ENCODE measurements around the gene CACNA2D1.

CACNA2D1 gene

DNA sequence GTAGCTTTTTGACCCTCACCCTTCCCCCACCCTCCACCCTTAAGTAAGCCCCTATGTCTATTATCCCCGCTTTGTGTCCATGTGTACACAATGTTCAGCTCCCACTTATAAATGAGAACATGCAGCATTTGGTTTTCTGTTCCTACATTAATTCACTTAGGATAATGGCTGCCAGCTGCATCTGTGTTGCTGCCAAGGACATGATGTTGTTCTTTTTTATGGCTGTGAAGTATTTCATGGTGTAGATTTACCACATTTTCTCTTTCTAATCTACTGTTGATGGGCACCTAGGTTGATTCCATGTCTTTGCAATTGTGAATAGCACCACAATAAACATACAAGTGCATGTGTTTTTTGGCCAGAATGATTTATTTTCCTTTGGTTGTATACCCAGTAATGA lies 232.2 kb downstream of the CACNA2D1 start:
- no peak for DNase-seq

DNA sequence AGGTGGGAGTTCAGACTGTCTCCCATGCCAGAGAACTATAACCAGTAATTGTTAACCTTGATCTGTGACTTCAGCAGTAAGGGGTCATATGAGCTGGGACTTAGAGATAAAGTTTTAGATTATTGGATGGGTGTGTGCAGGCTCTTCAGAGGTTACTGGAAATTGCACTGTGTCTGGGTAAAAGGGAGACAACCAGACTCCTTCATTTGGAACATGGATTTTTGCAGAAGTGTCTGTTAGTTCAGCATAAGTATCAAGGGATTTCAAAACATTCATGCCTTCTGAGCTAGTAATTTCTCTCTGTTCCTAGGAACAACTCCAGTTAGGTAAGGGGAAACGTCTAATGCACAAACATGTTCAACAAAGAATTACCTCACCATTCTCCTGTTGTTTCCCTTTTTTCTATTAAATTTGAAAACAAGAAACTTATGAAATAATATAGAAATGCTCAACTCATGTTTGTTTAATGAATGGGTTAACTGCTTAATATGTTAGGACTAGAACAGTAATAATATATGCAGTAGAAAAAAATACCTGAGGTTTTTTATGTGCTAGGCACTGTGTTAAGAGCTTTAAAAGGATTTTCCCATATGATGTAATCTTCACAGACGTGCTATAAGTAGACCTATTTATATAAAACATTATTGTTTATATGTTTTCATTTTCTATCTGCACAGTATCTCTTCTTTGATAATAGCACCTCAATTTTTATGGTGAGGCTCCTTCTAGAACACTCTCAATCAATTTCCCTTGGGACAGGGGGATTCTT lies 233.0 kb downstream of the CACNA2D1 start:
- no peak for DNase-seq

DNA sequence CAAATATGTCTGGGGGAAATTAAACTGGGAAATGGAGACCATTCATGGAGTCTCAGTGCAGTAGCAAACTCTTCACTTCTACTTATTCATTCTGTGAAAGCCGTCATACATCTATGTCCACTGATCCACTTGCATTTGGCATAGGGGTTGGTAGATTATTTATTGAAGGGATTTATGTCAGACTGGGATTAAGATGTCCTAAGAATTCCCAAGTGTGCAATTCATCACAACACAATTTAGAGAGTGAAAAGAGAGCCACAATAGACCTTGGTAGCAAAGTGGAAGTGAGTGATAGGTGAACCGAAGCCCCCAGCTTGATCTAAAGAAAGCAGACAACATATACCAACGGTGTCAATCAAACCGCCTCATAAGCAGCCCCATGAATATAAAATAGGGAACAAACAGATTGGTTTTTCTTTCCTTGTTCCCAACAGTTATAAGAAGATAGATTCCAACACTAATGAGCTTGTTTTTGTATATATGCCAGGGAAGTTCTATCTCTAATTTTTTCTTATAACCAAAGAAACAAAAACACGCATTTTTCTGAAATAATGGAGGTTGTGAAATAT lies 234.3 kb downstream of the CACNA2D1 start:
- DNase-seq, result no peak

DNA sequence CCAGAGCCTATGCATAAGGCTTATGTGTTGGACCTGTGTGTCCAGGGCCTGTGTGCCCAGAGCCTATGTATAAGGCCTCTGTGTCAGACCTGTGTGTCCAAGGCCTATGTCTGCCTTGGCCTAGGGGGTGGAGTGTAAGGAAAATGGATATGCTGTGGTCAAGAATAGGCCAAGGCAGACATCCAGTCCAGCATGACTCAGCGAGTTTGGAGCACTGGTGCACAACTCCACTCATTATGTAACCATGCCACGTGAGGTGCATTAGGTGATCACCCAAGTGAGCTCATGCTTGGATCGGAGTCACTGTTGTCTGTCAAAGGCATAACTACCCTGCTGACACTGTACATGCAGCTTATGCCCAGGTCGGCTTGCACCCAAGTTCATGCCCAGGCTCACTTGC lies 238.9 kb downstream of the CACNA2D1 start:
- peak; percentile 15 for DNase-seq

DNA sequence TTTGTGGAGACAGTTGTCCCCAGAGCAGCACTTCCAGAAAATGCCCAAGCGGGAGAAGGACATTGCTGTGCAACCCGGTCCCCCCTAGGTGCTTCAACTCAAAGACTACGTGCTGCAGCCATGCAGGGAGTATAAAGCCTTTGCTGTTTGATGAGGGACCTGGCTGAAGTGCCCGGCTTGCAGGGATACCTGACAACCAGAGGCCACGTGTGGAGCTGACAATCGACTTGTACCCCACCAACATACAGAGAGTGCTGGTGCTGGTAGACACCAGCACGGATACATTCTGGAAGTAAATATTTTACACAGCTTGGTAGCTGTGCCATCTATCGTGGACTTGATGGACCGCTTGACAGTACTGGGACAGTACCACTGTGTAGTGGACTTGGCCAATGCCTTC lies 240.6 kb downstream of the CACNA2D1 start:
- no peak for DNase-seq

DNA sequence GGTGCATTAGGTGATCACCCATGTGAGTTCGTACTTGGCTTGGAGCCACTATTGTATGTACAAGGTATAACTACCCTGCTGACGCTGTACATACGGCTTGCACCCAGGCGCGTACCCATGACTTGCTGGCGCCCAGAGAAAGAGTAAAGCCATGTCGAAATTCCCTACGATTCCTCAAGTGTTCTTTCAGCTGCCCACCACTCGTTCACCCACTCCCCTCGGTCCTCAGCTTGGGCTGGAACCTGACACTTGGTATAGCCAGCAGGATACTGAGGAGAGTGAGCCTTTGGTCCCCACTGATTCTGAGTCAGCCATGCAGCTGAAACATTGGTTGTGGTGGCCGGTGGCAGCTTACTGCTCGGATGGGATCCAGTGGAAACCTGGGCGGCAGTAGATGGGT lies 241.5 kb downstream of the CACNA2D1 start:
- DNase-seq, result no peak

DNA sequence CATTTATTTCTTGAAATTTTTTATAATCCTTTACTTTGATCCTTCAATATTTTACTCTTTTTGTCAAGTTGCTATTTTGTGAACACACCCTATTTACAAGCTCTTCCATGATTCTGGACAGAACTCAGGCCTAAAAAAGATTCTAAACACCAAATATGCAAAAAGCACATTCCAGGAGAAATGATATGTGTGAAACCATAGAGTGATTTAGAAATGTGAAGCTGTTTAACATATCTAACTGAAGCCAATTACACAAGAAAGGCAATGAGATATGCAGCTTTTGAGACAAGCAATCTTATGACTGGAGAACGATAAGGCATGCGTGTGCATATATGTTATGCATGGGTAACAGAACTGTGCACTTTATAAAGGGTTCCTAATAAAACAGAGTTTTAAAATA lies 243.0 kb downstream of the CACNA2D1 start:
- DNase-seq, result no peak

DNA sequence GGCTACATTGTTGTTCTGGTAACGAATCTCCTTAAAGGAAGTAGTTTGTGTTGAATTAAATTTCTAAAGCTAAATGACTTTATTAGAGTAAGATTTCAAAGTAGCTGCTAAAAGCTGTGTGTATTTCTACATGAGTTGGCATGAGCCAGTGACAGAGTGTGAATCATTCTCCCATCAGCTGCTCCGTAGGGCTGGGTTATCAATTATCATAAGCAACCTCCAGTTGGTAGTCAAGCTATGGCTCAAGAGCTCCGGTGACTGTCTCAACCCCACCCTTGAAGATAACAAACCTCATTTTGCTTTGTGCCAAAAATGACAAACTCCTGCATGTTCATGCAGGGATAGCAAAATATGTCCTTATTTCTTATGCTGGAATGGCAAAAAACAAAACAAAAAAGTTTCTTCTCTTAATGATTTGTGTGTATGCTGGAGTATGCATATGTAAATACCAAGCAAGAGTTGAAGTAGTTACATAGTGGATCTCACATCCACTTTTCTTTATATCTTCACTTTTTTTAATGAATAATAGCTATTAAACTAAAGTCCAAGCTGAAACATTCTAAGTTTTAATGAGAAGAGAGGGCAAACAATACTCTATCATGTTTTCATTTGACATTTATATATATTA lies 249.4 kb downstream of the CACNA2D1 start:
- DNase-seq, result no peak

DNA sequence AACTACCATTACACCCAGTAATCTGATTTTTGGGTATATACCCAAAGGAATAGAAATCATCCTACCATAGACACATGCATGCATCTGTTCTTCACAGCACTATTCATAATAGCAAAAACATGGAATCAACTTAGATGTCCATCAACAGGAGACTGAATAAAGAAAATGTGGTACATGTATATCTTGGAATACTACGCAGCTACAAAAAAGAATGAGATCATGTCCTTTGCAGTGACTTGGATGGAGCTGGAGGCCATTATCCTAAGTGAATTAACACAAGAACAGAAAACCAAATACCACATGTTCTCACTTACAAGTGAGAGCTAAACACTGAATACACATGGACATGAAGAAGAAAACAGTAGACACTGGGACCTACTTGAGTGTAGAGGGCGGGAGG lies 254.9 kb downstream of the CACNA2D1 start:
- DNase-seq, result no peak

DNA sequence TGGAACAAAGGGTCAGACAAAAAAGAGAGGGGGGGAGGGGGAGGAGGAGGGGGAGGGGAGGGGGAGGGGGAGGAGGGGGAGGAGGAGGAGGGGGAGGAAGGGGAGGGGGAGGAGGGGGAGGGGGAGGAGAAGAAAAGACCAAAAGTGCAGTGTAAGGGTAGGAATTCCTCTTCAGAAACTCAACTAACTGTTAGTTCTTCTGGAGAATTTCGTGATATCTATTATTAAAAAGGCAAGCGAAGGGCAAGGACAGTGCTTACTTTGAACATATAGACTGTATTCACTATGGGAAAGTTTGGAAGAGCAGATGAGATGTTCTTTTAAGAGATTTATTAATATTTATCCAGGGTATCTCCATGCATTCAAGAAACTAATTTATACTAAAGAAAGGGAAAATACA lies 258.1 kb downstream of the CACNA2D1 start:
- no peak for DNase-seq

DNA sequence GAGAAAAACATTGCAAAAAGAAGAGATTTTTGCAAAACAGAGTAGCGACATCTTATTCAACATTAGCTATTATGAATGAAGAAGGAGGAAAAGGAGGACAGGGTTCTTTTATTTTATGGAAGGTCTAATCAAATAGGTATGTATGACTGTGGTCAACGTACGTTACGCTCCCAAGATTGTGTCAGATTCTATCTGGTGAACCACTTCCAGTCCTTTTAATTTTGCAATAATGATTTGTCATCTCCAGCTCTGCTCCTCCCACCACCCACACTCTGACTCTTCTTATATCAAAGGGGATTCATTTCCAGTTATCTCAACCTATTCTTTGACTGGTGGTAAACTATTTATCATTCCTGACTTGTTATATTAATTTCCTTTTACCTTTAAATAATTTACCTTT lies 259.9 kb downstream of the CACNA2D1 start:
- DNase-seq, result peak; percentile 29

DNA sequence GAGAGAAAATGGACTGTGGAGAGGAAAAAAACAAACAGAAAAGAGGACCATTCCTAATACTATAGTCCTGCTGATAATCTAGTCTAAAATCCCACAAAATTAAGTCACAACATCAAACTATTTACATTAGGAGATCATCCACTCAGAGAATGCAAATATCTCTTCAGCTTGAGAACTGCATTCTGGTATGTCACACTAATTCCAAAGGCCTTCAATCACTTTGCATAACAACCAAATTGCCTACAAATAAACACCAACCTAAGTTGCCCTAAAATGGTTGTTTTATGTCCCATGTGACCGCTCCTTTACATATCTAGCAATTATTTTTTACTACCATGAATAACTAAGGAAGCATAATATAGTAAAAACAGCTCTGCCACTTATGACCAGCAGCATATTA lies 264.3 kb downstream of the CACNA2D1 start:
- DNase-seq, result no peak

DNA sequence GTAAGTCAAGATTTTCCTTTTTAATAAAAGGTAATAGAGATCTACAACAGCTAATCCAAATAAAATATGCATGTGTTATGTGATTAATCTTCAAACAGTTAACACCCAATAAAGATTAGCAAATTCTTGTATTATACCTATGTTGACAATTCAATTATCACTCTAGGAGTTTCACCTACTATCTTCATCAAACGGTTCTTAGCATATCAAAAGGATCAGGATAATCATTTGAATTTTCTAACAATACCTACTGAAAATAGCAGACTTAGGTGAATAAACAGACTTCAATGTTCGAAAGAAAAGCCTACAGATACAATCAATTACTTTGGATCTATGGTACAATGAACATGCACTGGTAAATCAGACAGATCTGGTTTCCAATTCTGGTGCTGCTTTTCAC lies 268.3 kb downstream of the CACNA2D1 start:
- DNase-seq, result no peak

DNA sequence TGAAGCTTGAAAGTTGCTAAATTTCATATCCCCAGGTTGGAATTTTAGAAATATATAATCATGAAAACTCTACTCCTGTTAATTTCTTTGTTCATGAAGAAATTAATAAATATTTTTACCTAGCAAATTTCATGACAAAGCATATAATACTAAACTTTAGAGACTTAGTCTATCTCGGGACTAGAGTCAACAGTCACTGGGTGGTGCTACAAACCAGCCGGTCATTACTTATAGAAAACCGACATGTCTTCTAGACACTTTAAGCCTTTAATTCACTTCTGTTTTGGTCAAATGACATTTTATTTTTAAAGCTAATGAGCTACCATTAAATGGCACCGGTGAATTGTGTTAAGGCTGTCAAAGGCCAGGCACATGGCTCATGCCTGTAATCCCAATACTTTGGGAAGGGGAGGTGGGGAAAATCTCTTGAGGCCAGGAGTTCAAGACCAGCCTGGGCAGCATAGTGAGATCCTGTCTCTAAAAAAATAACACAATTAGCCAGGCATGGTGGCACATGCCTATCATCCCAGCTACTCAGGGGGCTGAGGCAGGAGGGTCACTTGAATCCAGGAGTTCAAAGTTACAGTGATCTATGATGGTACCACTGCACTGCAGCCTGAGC lies 270.1 kb downstream of the CACNA2D1 start:
- DNase-seq, result no peak

DNA sequence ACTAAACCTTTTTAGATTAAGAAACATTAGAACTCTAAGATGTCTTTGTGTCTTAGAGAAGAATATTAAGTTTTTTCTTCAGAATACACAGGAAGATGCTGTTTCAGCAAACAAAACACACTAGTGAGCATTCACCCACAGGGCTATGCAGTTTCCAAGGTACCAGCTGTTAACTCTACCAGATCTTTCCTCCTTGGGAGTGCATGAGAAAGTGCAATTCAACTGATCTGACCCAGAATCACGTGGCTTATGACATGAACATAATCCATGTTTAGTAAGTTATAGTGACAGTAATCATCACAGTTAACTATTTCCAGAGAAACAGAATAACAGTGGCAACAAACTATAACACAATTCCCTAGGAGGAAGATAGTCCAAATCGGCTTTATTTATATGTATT lies 270.7 kb downstream of the CACNA2D1 start:
- DNase-seq, result no peak

DNA sequence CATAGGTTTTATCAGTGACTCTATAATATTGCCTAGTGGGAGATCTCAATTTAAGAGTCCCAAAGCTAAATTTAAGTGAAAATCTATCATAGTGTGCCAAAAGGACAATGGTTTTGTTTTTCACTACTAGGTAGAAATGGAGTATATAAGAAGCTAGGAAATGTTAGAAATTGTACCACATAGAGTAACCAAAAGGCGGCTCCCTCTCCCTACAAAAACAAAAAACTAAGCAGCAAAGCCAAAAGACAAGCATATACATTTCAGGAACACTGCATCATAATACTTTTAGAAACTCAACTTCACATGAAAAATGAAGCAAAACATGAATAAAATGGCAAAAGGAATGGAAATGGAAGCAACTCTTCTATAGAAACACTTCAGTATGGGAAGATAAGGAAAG lies 271.6 kb downstream of the CACNA2D1 start:
- DNase-seq, result no peak

DNA sequence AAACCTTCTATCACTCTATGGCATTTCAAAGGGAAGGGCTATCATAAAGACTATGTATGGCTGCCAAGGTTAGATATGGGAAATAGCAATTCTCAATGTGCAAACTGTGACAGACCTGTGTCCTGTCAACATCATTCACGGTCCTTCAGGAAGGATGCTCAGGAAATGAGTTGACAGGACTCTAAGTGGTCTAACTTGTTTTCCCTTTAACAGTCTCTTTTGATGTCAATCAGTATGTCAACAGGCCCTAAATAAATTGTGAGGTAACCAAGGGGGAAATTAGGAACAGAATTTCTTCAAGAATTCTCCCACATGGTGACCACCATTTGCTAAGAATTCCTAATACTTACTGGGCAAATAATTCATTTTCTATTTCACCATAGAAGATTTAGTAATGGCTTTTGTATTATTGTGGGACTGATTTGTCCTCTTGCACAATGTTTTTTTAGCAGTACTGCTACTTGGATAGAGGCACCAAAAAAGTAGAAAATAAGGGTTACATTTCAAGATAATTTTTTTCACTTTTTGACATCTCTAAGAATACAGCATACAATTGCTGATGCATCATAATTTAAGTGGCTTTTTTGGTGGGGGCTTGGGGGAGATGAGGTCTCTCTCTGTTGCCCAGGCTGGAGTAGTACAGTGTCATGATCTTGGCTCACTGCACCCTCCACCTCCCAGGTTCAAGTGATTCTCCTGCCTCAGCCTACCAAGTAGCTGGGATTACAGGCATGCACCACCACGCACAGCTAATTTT lies 275.8 kb downstream of the CACNA2D1 start:
- no peak for DNase-seq

DNA sequence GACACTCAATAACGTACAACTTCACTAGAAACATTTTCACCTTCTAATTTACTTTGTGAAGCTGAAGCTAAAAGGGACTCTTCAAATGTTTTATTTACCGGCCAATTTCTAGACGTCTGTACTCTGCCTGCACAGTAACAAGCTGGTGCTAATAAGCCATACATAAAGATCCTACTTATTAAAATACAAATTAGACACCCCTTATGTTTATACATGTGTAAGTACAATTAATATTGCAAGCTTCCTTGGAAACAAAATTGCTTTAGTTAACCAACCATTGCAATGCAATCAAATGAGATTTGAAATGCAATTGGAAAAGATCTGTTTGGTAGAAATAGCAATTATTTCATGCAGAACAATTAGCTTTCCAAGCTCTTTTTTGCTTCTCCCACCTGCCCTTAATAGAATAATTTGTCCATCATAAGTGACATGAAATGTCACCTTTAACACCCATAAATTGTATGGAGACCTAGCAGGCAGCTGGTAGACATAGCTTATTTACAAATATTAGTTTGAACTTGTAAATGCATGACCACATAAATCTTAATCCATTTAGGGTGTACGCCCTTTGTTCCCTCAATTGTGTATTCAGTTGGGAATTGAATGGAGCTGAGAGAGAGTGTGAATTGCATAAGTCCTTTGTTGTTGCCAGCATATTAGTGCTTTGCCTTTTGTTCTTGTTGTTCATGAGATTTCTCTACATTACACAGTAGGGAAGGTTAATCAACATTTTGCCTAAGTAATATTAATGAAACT lies 277.1 kb downstream of the CACNA2D1 start:
- no peak for DNase-seq

DNA sequence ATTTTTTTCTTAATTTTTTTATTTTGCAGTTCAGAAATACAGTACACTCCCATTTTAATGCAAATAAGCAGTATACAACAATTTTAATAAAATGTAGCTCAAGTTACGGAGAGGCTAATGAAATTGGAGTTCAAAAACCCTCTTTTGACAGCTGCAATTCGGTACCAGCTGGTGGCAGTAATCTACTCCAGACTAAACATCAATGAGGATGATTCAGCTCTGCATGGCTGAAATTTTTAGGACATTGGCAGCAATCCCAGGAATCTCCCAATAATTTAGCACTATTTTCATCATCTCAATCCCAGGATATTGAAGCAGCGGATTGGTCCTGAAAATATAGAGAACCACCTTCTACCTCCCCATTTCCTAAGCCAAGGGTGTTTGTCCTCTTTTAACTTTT lies 278.8 kb downstream of the CACNA2D1 start:
- DNase-seq, result no peak

DNA sequence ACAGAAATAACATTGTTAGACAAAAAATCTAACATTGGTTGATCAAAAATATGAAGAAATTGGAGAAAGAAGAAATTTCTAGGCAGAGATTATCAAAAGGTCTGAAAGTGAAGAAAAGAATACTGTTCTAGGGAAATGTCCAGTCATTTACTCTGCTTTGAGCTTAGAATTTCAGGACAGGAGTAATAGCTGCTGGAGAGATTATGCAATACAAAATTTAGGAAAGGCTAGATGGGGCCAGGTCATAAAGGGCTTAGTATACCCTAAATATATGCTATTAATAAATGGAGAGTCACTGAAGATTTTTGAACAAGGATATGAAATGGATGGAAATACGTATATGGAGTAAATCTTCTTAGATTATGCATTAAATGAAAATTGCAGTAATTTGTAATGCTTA lies 279.2 kb downstream of the CACNA2D1 start:
- no peak for DNase-seq

DNA sequence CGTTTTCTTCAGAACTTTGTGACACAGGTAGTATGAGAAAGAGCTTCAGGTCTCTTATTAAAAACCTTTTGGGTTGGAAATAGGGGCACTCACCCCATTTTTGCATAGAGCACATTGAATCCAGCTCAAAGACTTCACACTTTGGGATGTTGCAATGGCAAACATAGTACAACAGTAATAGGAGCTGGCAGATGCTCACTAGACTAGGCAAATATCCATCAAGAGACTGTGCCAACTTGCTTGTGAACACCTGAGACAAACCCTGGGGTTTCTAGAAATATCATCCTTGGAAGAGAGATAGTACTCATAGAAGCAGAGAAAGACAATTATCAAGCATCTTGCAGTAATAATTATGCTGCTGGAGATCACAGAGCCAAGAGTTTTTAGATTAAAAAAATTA lies 280.0 kb downstream of the CACNA2D1 start:
- DNase-seq, result no peak

DNA sequence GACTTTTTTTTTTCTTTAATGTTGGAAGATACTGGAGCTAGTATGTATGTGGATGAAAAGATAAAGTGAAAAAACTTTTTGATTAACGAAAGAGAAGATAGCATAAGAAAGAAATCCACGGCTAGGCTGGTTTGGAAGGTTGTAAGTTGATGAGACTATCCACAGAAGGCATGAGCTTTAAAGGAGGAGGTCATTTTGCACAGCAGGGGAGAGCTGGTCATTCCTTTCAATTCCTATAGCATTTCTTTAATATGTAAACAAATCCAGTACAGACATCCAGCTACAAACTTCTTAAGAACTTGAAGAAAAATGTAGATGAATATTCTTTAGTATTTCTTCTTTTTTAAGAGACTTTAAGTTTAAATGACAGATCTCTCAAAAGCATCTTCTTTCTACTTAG lies 281.3 kb downstream of the CACNA2D1 start:
- DNase-seq, result no peak

DNA sequence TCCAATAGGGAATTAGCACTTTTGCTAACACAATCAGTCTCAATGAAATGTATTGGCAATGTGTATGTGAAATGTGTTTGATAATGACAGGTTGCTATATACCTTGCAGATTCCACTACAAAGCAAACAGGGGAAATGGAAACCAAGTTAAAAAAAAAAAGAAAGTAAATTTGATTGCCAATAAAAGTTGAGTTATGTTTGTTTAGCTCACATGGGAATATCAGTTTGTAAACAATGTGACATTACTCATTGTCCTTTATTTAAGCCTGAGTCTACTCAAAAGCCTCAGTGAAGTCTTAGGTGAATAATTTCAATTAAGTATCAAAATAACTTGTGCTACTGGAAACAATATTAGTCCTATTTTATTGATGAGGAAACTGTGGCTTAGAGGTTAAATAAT lies 285.2 kb downstream of the CACNA2D1 start:
- DNase-seq, result no peak

Measured in MV-4-11 (cell line).